ENCODE data around the gene MAS1. TPM values are rescaled to one million over a fixed set of nuclear protein-coding genes. Genes with fewer than 3 reads are reported as not detected.

Gene MAS1
- total and polyA plus RNA-seq, 9 of the 15 experiments (the other 6 are each of a cell fraction or from before 2014, with no cell fraction given), result not detected

GRCh38 chr6:159871241-159871640, 19.5 kb upstream of the MAS1 start:
- CTCF ChIA-PET (ENCODE audit: low intra/inter-chr PET ratio), result no interaction called here
- BruUV-seq (replicated peaks), result no TSS peak
- H3K9me1 ChIP-seq (ENCODE audit: control insufficient read depth, insufficient read depth, low read length), result no peaks in the 10 kb centered on the region
- TF ChIP-seq PURB (CRISPR knock-in tag; IDR thresholded peaks at IDR 0.05; ENCODE audit: low read depth), result no peak
- TF ChIP-seq ZBTB12 (CRISPR knock-in tag; IDR thresholded peaks at IDR 0.05), result no peak
- no peak for TF ChIP-seq CBX2 (IDR thresholded peaks at IDR 0.05; ENCODE audit: insufficient read depth, low read length, poor library complexity, severe bottlenecking)
- TF ChIP-seq KLF13 (tag; IDR thresholded peaks at IDR 0.05; ENCODE audit: borderline replicate concordance, low read depth), result no peak
- TF ChIP-seq ARID2 (IDR thresholded peaks at IDR 0.05), result no peak
- TF ChIP-seq COPS2 (conservative IDR thresholded peaks at IDR 0.05), result no peak
- no peak for TF ChIP-seq ZNF318 (IDR thresholded peaks at IDR 0.05; ENCODE audit: borderline replicate concordance in 1 of 2, low read depth in 1 of 2)
- TF ChIP-seq SMARCC2 (IDR thresholded peaks at IDR 0.05; ENCODE audit: low read depth), result no peak
- TF ChIP-seq ZNF263 (CRISPR knock-in tag; IDR thresholded peaks at IDR 0.05; ENCODE audit: borderline replicate concordance), result no peak
- TF ChIP-seq ZBTB26 (CRISPR knock-in tag; IDR thresholded peaks at IDR 0.05), result no peak
- TF ChIP-seq ZFP1 (CRISPR knock-in tag; IDR thresholded peaks at IDR 0.05), result no peak

More at GRCh38 chr6:159871241-159871640, 19.5 kb upstream of the MAS1 start:
- DNase-seq (ENCODE audit: extremely low read depth in 1 of 4, low spot score in 3 of 4), result no peak
- no peak for FAIRE-seq
- Histone ChIP-seq H3K27me3 (ENCODE audit: control insufficient read depth in 2 of 2, insufficient read depth in 2 of 2, low read length in 2 of 2) (peaks cover 37 to 55% of the 10 kb centered on the region in 2 experiments), H3K4me3 (no peak overlapping the region), H3K4me2 (ENCODE audit: insufficient read depth, low read length) (no peak overlapping the region), H4K20me1 (replicated peaks; ENCODE audit: control insufficient read depth, insufficient read depth, low read length) (no peaks in the 10 kb centered on the region), H3K79me2 (ENCODE audit: control insufficient read depth, insufficient read depth, low read length) (no peaks in the 10 kb centered on the region), H3K4me1 (replicated peaks in 1 of 2; ENCODE audit: control insufficient read depth in 2 of 2, insufficient read depth in 2 of 2, low read length in 2 of 2) (peaks cover 0 to 8% of the 10 kb centered on the region in 2 experiments; a peak in 1 of 5 replicates), H2AFZ (ENCODE audit: low read depth, low read length) (no peak overlapping the region), H3K27ac (ENCODE audit: extremely low read depth, low read depth, low read length) (no peak overlapping the region), H3K36me3 (ENCODE audit: control insufficient read depth, insufficient read depth, low read length) (no peaks in the 10 kb centered on the region), H3K9me3 (replicated peaks; ENCODE audit: control insufficient read depth, insufficient read depth, low read depth, low read length) (no peaks in the 10 kb centered on the region), H3K9ac (ENCODE audit: insufficient read depth in 1 of 2, low read depth in 2 of 2, low read length in 2 of 2) (no peak overlapping the region)
- in situ Hi-C loops (cut with MboI), result no loop called here
- POLR2A ChIA-PET, result no interaction called here
- intact Hi-C loops (cut with micrococcal nuclease), result no loop called here
- ATAC-seq, result no peak
- WGBS (ENCODE audit: insufficient coverage, low coverage, missing lambda C conversion rate), result 6% methylated on average over 1 of the region's 1 CpG

All from K562 (cell line).